GM12878 (cell line): Measurements from ENCODE around the gene LSM7.

Experiments
- CHD1 ChIP-seq: IDR thresholded peaks from 2 replicates; pipeline ENCODE4 v1.6.1; 2012; ENCODE audit warnings: low read depth, low read length, improper control_type of control experiment
- CTCF ChIP-seq, 3 experiments: IDR thresholded peaks in 2 of 3; conservative IDR thresholded peaks in 1 of 3; 2 replicates each; pipeline ENCODE4 v1.5.1; 2011; ENCODE audit warnings: low read depth in 3 of 3, low read length in 3 of 3, mild to moderate bottlenecking in 3 of 3, control low read depth in 2 of 3, moderate library complexity in 2 of 3, inconsistent platforms in 1 of 3, mixed read lengths in 1 of 3; ENCODE audit not compliant: control insufficient read depth in 2 of 3, insufficient read depth in 1 of 3; ENCODE audit errors: extremely low read depth in 1 of 3
- EP300 ChIP-seq, 2 experiments: fragments of 150-350 bp in 1 of 2; IDR thresholded peaks; 2 replicates each; pipeline ENCODE4 v1.6.1; 2011 to 2012; ENCODE audit warnings: low read depth in 2 of 2, low read length in 2 of 2, borderline replicate concordance in 1 of 2, improper control_type of control experiment in 1 of 2, inconsistent platforms in 1 of 2; ENCODE audit not compliant: control insufficient read depth in 1 of 2
- EZH2 ChIP-seq: IDR thresholded peaks from 2 replicates; pipeline ENCODE4 v1.6.1; 2012; ENCODE audit warnings: low read depth, mild to moderate bottlenecking, control low read depth, inconsistent platforms, low read length, borderline replicate concordance; ENCODE audit not compliant: control insufficient read depth
- KDM1A ChIP-seq: fragments of 200-600 bp; sonication (generic); IDR thresholded peaks from 2 replicates; pipeline ENCODE4 v1.6.1; 2016; ENCODE audit warnings: borderline replicate concordance
- NFXL1 ChIP-seq: fragments of 450-650 bp; IDR thresholded peaks from 2 replicates; pipeline ENCODE4 v1.6.1; 2017; ENCODE audit warnings: antibody characterized with exemption, mild to moderate bottlenecking, borderline replicate concordance
- RAD21 ChIP-seq: IDR thresholded peaks from 2 replicates; pipeline ENCODE4 v1.6.1; 2011; ENCODE audit warnings: mild to moderate bottlenecking, low read depth, low read length, moderate library complexity; ENCODE audit not compliant: insufficient read depth
- SMAD1 ChIP-seq: fragments of 450-650 bp; IDR thresholded peaks from 2 replicates; pipeline ENCODE4 v1.6.1; 2018; ENCODE audit warnings: mild to moderate bottlenecking, low read depth; ENCODE audit not compliant: partially characterized antibody
- SPI1 ChIP-seq: IDR thresholded peaks from 2 replicates; pipeline ENCODE4 v1.6.1; 2011; ENCODE audit warnings: low read depth, mild to moderate bottlenecking, low read length, moderate library complexity, borderline replicate concordance; ENCODE audit not compliant: insufficient read depth
- USF2 ChIP-seq: IDR thresholded peaks from 2 replicates; pipeline ENCODE4 v1.6.1; 2011; ENCODE audit warnings: low read depth, low read length, improper control_type of control experiment, borderline replicate concordance

GRCh38 chr19:2303211-2303798, 25.1 kb downstream of the LSM7 start:
- no peak for TF ChIP-seq USF2
- no peak for TF ChIP-seq KDM1A
- TF ChIP-seq SMAD1 = no peak
- TF ChIP-seq CTCF (IDR thresholded peaks at IDR 0.05 in 2 of 3, conservative IDR thresholded peaks at IDR 0.05 in 1 of 3; ENCODE audit: control insufficient read depth in 2 of 3, extremely low read depth in 1 of 3, insufficient read depth in 1 of 3, low read depth in 3 of 3, low read length in 3 of 3) = no peak
- TF ChIP-seq EZH2 = no peak
- TF ChIP-seq CHD1 = no peak
- no peak for TF ChIP-seq NFXL1
- TF ChIP-seq EP300 (IDR thresholded peaks at IDR 0.05; ENCODE audit: borderline replicate concordance in 1 of 2, control insufficient read depth in 1 of 2, low read depth in 2 of 2, low read length in 2 of 2) = no peak
- no peak for TF ChIP-seq SPI1
- no peak for TF ChIP-seq RAD21
